Stomach (tissue), 4 donors: Measurements from ENCODE around the gene OR4E2.

Experiments used
- POLR2AphosphoS5 ChIP-seq, 3 donors: sonication (generic); formaldehyde crosslinking; IDR thresholded peaks; one replicate each; pipeline ENCODE4 v1.6.1; 2016; ENCODE audit warnings: antibody characterized with exemption in 3 of 3
- TF ChIP-seq, protein P1 (sequence below), 7 experiments: fragments of 450-650 bp in 4 of 7; fragments of 200-600 bp in 3 of 7; sonication (generic) in 3 of 7; IDR thresholded peaks; one replicate each; pipeline ENCODE4 v1.5.1; 2016 to 2019; ENCODE audit warnings: antibody characterized with exemption in 7 of 7, control low read depth in 2 of 7, mild to moderate bottlenecking in 1 of 7

DNA sequence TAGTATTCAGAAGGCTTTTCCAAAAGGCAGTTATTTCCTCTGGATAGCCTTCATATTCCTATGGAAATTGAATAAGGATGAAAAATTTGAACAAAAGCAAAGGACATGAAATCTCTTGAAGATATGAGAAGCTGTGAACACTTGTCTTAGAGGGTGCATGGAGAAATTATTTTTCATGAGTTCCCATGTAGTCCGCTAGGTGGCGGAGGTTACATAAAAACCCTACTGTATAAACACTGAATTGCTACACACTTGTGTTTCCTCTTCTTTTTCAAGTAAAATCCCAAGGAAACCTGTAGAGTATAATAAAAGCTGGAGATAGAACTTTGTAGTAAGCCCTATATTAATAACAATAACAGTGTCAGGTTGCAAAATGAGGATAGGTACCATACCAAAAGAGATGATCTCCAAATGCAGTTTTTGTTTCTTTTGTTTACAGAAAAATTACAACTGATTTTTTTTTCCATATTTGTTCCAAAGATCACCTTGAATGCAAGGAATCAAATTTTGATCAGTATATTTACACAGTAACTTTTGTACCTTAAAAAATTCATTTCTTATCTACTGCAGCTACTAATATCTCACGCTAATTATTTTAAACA lies 57.8 kb downstream of the OR4E2 start:
- TF ChIP-seq POLR2AphosphoS5 (IDR thresholded peaks at IDR 0.05), result no peak
- TF ChIP-seq, protein P1, sequence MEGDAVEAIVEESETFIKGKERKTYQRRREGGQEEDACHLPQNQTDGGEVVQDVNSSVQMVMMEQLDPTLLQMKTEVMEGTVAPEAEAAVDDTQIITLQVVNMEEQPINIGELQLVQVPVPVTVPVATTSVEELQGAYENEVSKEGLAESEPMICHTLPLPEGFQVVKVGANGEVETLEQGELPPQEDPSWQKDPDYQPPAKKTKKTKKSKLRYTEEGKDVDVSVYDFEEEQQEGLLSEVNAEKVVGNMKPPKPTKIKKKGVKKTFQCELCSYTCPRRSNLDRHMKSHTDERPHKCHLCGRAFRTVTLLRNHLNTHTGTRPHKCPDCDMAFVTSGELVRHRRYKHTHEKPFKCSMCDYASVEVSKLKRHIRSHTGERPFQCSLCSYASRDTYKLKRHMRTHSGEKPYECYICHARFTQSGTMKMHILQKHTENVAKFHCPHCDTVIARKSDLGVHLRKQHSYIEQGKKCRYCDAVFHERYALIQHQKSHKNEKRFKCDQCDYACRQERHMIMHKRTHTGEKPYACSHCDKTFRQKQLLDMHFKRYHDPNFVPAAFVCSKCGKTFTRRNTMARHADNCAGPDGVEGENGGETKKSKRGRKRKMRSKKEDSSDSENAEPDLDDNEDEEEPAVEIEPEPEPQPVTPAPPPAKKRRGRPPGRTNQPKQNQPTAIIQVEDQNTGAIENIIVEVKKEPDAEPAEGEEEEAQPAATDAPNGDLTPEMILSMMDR (IDR thresholded peaks at IDR 0.05), result peak in 5 of 7 experiments; percentile 12 to 72 (median 45)
